K562 (cell line): ENCODE results near the gene CDK5R1. TPM values are rescaled to one million over a fixed set of nuclear protein-coding genes. Genes with fewer than 3 reads are reported as not detected.

ENCODE experiments used
- CREB1 ChIP-seq, 2 experiments: sonication (generic) in 1 of 2; formaldehyde crosslinking in 1 of 2; IDR thresholded peaks; 2 replicates each; pipeline versions ENCODE4 v1.6.1 to v1.8.0; 2012 to 2022; ENCODE audit warnings: inconsistent platforms in 1 of 2, mild to moderate bottlenecking in 1 of 2, missing genetic modification reagents in 1 of 2, moderate library complexity in 1 of 2
- DIDO1 ChIP-seq: fragments of 450-650 bp; IDR thresholded peaks from 2 replicates; pipeline ENCODE4 v1.6.1; 2016; ENCODE audit warnings: low read depth, missing biosample characterization, missing genetic modification characterization
- ESRRB ChIP-seq: fragments of 250-450 bp; sonication (Bioruptor Pico); IDR thresholded peaks from 2 replicates; pipeline ENCODE4 v1.5.0; 2020; ENCODE audit warnings: mild to moderate bottlenecking, moderate library complexity, borderline replicate concordance
- KHSRP ChIP-seq: fragments of 450-650 bp; IDR thresholded peaks from 2 replicates; pipeline ENCODE4 v1.6.1; 2017
- MXD1 ChIP-seq: fragments of 250-450 bp; sonication (Bioruptor Pico); IDR thresholded peaks from 2 replicates; pipeline ENCODE4 v1.8.0; 2021; ENCODE audit warnings: borderline replicate concordance, mild to moderate bottlenecking, moderate library complexity; ENCODE audit not compliant: poor library complexity, severe bottlenecking
- TAF15 ChIP-seq: fragments of 200-400 bp; formaldehyde crosslinking; IDR thresholded peaks from 2 replicates; pipeline ENCODE4 v1.6.1; 2017; ENCODE audit warnings: mild to moderate bottlenecking, low read depth, low read length, moderate library complexity
- ZC3H8 ChIP-seq: fragments of 450-650 bp; IDR thresholded peaks from 2 replicates; pipeline ENCODE4 v1.6.1; 2017
- ZNF354B ChIP-seq: fragments of 250-450 bp; sonication (Bioruptor Pico); IDR thresholded peaks from 2 replicates; pipeline ENCODE4 v1.4.0; 2020
- polyA plus RNA-seq, 8 experiments: library from polyadenylated mRNA; depleted of rRNA in 4 of 8; stranded (reverse) in 5 of 8; unstranded in 3 of 8; fragments of >200 nt; fragmentation: Nextera tagmentation in 2 of 8; fragmentation: Illumina TruSeq in 1 of 8; extraction: Ambion mirVana in 2 of 8; extraction: Trizol in 1 of 8; gene quantifications; 2 replicates each; pipeline versions ENCODE4 v1.2.1 to v1.2.3, GENCODE V29; 2011 to 2014; ENCODE audit warnings: inconsistent platforms in 1 of 8, missing spikeins in 1 of 8
- total RNA-seq, 7 experiments: library from RNA; depleted of rRNA in 6 of 7; stranded (reverse); fragments of >200 nt in 6 of 7; fragmentation: Illumina TruSeq in 2 of 7; extraction: Trizol in 2 of 7; gene quantifications; 2 replicates each; pipeline versions ENCODE4 v1.2.1 to v1.2.3, GENCODE V29; 2011 to 2021; ENCODE audit warnings: low replicate concordance in 1 of 7
- TF ChIP-seq, protein P1 (sequence below): fragments of 450-650 bp; IDR thresholded peaks from 2 replicates; pipeline ENCODE4 v1.6.1; 2016; ENCODE audit warnings: mild to moderate bottlenecking, moderate library complexity
- TF ChIP-seq, protein P2 (sequence below): fragments of 450-650 bp; conservative IDR thresholded peaks from 2 replicates; pipeline ENCODE4 v1.6.1; 2016; ENCODE audit warnings: missing genetic modification characterization, low read depth, mild to moderate bottlenecking, control low read depth, missing compliant biosample characterization

Gene CDK5R1
- total and polyA plus RNA-seq, 9 of the 15 experiments (the other 6 are each of a cell fraction or from before 2014, with no cell fraction given), result 0.10 to 4.8 (median 2.3) TPM

GRCh38 chr17:32445971-32446370 is 40.8 kb upstream of the CDK5R1 start (continued):
- TF ChIP-seq, protein P1, sequence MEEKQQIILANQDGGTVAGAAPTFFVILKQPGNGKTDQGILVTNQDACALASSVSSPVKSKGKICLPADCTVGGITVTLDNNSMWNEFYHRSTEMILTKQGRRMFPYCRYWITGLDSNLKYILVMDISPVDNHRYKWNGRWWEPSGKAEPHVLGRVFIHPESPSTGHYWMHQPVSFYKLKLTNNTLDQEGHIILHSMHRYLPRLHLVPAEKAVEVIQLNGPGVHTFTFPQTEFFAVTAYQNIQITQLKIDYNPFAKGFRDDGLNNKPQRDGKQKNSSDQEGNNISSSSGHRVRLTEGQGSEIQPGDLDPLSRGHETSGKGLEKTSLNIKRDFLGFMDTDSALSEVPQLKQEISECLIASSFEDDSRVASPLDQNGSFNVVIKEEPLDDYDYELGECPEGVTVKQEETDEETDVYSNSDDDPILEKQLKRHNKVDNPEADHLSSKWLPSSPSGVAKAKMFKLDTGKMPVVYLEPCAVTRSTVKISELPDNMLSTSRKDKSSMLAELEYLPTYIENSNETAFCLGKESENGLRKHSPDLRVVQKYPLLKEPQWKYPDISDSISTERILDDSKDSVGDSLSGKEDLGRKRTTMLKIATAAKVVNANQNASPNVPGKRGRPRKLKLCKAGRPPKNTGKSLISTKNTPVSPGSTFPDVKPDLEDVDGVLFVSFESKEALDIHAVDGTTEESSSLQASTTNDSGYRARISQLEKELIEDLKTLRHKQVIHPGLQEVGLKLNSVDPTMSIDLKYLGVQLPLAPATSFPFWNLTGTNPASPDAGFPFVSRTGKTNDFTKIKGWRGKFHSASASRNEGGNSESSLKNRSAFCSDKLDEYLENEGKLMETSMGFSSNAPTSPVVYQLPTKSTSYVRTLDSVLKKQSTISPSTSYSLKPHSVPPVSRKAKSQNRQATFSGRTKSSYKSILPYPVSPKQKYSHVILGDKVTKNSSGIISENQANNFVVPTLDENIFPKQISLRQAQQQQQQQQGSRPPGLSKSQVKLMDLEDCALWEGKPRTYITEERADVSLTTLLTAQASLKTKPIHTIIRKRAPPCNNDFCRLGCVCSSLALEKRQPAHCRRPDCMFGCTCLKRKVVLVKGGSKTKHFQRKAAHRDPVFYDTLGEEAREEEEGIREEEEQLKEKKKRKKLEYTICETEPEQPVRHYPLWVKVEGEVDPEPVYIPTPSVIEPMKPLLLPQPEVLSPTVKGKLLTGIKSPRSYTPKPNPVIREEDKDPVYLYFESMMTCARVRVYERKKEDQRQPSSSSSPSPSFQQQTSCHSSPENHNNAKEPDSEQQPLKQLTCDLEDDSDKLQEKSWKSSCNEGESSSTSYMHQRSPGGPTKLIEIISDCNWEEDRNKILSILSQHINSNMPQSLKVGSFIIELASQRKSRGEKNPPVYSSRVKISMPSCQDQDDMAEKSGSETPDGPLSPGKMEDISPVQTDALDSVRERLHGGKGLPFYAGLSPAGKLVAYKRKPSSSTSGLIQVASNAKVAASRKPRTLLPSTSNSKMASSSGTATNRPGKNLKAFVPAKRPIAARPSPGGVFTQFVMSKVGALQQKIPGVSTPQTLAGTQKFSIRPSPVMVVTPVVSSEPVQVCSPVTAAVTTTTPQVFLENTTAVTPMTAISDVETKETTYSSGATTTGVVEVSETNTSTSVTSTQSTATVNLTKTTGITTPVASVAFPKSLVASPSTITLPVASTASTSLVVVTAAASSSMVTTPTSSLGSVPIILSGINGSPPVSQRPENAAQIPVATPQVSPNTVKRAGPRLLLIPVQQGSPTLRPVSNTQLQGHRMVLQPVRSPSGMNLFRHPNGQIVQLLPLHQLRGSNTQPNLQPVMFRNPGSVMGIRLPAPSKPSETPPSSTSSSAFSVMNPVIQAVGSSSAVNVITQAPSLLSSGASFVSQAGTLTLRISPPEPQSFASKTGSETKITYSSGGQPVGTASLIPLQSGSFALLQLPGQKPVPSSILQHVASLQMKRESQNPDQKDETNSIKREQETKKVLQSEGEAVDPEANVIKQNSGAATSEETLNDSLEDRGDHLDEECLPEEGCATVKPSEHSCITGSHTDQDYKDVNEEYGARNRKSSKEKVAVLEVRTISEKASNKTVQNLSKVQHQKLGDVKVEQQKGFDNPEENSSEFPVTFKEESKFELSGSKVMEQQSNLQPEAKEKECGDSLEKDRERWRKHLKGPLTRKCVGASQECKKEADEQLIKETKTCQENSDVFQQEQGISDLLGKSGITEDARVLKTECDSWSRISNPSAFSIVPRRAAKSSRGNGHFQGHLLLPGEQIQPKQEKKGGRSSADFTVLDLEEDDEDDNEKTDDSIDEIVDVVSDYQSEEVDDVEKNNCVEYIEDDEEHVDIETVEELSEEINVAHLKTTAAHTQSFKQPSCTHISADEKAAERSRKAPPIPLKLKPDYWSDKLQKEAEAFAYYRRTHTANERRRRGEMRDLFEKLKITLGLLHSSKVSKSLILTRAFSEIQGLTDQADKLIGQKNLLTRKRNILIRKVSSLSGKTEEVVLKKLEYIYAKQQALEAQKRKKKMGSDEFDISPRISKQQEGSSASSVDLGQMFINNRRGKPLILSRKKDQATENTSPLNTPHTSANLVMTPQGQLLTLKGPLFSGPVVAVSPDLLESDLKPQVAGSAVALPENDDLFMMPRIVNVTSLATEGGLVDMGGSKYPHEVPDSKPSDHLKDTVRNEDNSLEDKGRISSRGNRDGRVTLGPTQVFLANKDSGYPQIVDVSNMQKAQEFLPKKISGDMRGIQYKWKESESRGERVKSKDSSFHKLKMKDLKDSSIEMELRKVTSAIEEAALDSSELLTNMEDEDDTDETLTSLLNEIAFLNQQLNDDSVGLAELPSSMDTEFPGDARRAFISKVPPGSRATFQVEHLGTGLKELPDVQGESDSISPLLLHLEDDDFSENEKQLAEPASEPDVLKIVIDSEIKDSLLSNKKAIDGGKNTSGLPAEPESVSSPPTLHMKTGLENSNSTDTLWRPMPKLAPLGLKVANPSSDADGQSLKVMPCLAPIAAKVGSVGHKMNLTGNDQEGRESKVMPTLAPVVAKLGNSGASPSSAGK, result no peak
- no peak for TF ChIP-seq ESRRB (CRISPR knock-in tag)
- TF ChIP-seq ZC3H8, result no peak
- TF ChIP-seq TAF15, result no peak
- TF ChIP-seq ZNF354B (CRISPR knock-in tag), result no peak
- TF ChIP-seq KHSRP, result no peak
- TF ChIP-seq DIDO1, result no peak
- TF ChIP-seq, protein P2, sequence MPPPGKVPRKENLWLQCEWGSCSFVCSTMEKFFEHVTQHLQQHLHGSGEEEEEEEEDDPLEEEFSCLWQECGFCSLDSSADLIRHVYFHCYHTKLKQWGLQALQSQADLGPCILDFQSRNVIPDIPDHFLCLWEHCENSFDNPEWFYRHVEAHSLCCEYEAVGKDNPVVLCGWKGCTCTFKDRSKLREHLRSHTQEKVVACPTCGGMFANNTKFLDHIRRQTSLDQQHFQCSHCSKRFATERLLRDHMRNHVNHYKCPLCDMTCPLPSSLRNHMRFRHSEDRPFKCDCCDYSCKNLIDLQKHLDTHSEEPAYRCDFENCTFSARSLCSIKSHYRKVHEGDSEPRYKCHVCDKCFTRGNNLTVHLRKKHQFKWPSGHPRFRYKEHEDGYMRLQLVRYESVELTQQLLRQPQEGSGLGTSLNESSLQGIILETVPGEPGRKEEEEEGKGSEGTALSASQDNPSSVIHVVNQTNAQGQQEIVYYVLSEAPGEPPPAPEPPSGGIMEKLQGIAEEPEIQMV (tag), result no peak
- TF ChIP-seq MXD1 (CRISPR knock-in tag), result no peak
- no peak for TF ChIP-seq CREB1 (IDR thresholded peaks at IDR 0.05)
- TF ChIP-seq CREB1 (CRISPR knock-in tag; IDR thresholded peaks at IDR 0.05), result no peak
